ENCODE data around the gene UPF3B.

DNA sequence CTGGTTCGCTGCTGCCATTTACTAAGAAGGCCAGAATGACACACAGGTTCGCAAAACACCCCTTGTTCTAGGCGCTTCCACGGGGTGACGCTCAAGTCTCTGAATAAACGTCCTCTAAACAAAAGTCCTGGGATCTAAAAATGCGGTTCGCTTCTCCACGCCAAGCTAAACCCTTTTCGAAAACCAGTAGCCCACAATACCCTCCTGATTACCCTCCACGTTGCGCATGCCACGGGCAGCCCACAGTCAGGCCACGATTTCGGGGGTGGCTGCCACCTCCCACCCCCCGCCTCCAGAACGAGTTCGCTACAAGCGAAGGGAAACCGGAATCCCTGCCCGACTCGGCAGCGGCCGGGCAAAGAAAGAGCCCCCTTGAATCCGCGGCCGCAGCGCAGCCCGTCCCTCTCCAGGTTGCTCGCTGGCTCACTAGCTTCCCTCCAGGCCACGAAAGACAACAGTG lies 61.8 kb downstream of the UPF3B start:
- TF ChIP-seq POLR2A (IDR thresholded peaks at IDR 0.05) (no peak), CTCF (IDR thresholded peaks at IDR 0.05) (peak in 3 of 12 donors; percentile 14 to 24 (median 16))

Data from heart left ventricle (tissue), 13 donors.